HG03108 (cell line): ENCODE measurements around the gene AAMP.
"Not testable (repeated sequence)": the region's sequence is repeated elsewhere in the genome, so short reads cannot be mapped to it uniquely, and the experiment has no call there.

ENCODE experiments used
- ATAC-seq: cut with Tn5 transposase; IDR thresholded peaks from one replicate; pipeline ENCODE4 v1.9.1; 2021; ENCODE audit warnings: moderate library complexity; ENCODE audit not compliant: unreplicated experiment

Gene AAMP

GRCh38 chr2:218269900-218270720 is at the start of gene AAMP, which contains the start of gene PNKD:
AAMP (minus strand) TSS chr2:218270137; CDS start chr2:218270086, 51 bp downstream.
PNKD (plus strand) TSS chr2:218270519; CDS start chr2:218270536, 17 bp downstream.
- ATAC-seq = peak; percentile 90

- no peak for ATAC-seq
These were observed 48.3 kb upstream of the AAMP start for GRCh38 chr2:218318241-218318640.

GRCh38 chr2:218317835-218318234 is 47.9 kb upstream of the AAMP start:
- ATAC-seq = no peak

- ATAC-seq = no peak
These were observed 47.3 kb upstream of the AAMP start for GRCh38 chr2:218317303-218317630.

- ATAC-seq = no peak
These were observed 45.5 kb upstream of the AAMP start for GRCh38 chr2:218315397-218315796.

GRCh38 chr2:218314764-218315163 is 44.8 kb upstream of the AAMP start:
- not testable (repeated sequence) for ATAC-seq

GRCh38 chr2:218313356-218313755 is 43.4 kb upstream of the AAMP start:
- no peak for ATAC-seq

- ATAC-seq = no peak
These were observed 42.4 kb upstream of the AAMP start for GRCh38 chr2:218312267-218312756.

GRCh38 chr2:218311541-218312266 is 41.8 kb upstream of the AAMP start:
- ATAC-seq = not testable (repeated sequence)

GRCh38 chr2:218310853-218311540 is 41.1 kb upstream of the AAMP start:
- ATAC-seq = no peak

- no peak for ATAC-seq
These were observed 37.6 kb upstream of the AAMP start for GRCh38 chr2:218307415-218308090.

GRCh38 chr2:218306184-218306920 is 36.4 kb upstream of the AAMP start:
- ATAC-seq = no peak

GRCh38 chr2:218305383-218305782 is 35.4 kb upstream of the AAMP start:
- no peak for ATAC-seq

GRCh38 chr2:218301176-218301819 is 31.4 kb upstream of the AAMP start:
- ATAC-seq = peak; percentile 76

- ATAC-seq = no peak
These were observed 30.2 kb upstream of the AAMP start for GRCh38 chr2:218300141-218300540.

- ATAC-seq = no peak
These were observed 28.5 kb upstream of the AAMP start for GRCh38 chr2:218298314-218298875.

GRCh38 chr2:218296847-218297246 is 26.9 kb upstream of the AAMP start:
- no peak for ATAC-seq

- ATAC-seq = no peak
These were observed 26.3 kb upstream of the AAMP start for GRCh38 chr2:218296200-218296599.

GRCh38 chr2:218295029-218295428 is 25.1 kb upstream of the AAMP start:
- ATAC-seq = no peak
